ENCODE results near the gene ALMS1.
A peak's percentile ranks its signal among the peaks of the same experiment; 100 is the strongest.
"Not testable (repeated sequence)": the region's sequence is repeated elsewhere in the genome, so short reads cannot be mapped to it uniquely, and the experiment has no call there.

Gene ALMS1

DNA sequence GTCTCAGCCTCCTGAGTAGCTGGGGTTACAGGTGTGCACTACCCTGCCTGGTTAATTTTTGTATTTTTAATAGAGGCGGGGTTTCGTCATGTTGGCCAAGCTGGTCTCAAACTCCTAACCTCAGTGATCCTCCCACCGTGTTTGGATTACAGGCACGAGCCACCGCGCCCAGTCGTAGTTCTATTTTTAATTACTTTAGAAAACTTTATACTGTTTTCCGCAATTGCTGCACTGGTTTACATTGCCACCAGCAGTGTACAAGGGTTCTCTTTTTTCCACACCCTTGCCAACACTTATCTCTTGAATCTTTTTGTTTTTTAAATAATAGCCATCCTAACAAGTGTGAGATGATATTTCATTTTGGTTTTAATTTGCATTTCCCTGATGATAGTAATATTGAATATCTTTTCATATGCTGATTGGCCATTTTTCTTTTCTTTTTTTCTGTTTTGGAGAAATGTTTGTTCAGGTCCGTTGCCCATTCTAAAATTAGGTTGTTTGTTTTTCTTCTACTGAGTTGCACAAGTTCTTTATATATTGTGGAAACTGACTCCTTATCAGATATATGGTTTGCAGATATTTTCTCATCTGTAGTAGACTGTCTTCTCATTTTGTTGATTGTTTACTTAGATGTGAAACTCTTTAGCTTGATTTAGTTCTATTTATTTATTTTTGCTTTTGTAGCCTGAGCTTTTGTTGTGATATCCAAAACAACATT lies 16.9 kb downstream of the ALMS1 start:
- no peak for DNase-seq

DNA sequence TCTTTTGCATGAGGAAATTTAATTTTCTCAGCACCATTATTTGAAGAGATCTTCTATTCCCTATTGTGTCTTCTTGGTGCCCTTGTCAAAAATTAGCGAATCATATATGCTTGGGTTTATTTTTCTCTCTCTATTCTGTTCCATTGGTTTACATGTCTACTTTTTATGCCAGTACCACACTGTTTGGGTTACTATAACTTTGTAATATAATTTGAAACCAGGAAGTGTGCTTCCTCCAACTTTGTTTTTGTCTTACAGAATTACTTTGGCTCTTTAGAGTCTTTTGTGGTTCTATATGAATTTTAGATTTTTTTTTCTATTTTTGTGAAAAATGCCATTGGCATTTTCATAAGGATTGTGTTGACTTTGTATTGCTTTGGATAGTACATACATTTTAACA lies 17.6 kb downstream of the ALMS1 start:
- DNase-seq = no peak

DNA sequence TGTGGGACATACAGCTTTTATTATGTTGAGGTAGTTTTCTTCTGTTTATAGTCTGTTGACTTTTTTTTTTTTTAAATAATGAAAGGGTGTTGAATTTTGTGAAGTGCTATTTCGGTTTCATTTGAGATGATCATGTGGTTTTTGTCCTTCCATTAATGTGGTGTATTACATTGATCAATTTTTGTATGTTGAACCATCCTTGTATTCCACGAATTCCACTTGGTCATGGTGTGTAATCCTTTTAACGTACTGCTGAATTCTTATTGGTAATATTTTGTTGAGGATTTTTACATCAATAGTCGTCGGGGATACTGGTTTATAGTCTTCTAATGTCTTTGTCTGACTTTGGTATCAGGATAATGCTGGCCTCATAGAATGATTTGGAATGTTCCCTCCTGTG lies 18.8 kb downstream of the ALMS1 start:
- DNase-seq = no peak

DNA sequence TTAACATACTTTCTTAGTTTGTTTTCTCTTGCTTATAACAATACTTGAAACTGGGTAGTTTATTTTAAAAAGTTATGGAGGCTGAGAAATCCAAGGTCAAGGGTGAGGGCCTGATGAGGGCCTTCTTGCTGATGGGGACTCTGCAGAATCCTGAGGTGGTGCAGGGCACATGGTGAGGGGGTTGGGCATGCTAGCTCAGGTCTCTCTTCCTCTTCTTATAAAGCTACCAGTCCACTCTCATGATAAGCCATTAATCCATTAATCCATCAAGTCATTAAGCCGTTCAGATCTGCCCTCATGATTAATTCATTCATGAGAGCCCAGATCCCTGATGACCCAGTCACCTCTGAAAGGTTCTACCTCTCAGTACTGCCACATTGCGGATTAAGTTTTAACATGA lies 21.4 kb downstream of the ALMS1 start:
- no peak for DNase-seq

DNA sequence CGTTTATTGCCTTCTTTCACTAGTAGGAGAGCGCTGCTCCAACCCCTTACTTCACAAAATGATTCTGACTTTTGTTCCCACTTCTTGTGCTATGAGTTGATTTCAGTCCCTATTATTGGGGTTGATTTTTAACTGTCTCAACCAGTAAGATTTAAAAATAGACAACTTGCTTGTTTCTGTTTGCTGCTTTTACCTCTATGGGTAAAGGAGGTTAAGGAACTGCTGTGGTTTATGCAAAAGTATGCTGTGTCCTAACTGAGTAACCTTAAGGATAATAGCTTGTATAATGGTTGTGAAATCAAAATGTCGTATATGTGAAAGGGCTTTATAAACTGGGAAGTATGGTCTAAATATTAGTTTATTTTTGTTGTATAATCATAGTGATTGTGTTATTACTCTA lies 22.6 kb downstream of the ALMS1 start:
- no peak for DNase-seq

DNA sequence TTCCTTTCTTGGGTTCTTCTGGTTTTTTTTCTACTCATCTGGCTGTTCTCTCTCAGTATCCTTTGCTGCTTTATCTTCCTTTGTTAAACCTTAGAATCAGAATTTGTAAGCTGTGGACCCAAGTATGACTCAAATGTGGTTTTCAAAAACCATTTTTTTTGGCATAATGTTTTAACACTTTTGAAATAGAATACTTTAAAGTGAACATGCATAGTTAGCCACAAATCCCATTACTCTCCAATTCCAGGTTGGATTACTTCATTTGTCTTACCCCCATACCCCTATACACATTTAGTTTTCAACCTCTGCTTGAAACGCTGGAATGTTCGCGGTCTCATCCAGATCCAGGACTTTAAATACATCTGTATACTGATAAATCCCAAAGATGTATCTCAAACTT lies 29.1 kb downstream of the ALMS1 start:
- no peak for DNase-seq

DNA sequence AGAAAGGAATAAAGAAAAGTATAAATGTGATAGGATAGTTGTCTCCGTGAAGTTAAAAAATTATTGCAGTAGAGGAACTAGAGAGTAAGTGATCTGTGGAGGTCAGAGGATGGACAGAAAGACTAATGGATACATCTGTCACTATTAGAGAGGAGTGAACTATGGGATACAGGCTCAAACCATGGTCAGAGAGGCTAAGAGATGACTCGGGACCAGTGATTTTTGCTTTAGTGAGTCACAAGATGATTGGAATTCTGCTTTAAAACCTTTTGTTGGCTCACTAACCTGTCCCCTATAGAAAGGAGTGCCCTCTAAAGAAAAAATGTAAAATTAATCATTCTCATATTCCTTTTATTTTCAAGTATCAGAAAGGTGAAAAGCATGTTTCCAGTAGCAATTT lies 30.3 kb downstream of the ALMS1 start:
- no peak for DNase-seq

DNA sequence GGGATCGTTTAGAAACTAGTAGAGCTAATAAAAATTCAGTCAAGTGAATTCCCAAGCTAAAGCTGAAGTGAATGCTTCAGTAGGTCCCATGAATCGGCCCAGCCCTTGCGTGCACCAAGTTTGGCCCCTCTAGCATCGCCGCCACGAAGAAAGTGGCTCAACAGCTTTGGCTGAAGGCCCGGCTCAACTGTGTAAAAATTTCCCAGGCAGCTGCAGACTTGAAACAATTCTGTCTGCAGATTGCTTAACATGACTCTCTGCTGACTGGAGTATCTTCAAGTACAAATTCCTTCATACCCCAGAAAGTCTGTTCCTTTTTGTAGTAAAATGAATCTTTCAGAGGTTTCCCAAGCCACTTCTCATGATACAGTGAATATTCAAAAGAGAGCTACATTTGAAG lies 32.7 kb downstream of the ALMS1 start:
- no peak for DNase-seq

DNA sequence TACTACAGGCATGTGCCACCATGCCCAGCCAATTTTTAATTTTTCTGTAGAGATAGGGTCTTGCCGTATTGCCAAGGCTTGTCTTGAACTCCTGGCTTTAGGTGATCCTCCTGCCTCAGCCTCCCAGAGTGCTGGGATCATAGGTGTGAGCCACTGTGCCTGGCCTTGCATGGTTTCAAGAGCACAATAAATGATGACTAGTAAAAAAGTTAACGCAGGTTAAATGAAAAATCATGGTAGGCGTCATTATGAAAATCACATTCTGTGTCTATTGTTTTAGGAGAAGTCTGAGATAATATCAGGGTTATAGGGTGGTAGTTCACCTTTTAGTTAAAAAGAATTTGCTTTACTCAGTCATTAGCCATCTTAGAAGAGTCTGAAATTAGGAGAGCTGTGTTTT lies 38.3 kb downstream of the ALMS1 start:
- no peak for DNase-seq

DNA sequence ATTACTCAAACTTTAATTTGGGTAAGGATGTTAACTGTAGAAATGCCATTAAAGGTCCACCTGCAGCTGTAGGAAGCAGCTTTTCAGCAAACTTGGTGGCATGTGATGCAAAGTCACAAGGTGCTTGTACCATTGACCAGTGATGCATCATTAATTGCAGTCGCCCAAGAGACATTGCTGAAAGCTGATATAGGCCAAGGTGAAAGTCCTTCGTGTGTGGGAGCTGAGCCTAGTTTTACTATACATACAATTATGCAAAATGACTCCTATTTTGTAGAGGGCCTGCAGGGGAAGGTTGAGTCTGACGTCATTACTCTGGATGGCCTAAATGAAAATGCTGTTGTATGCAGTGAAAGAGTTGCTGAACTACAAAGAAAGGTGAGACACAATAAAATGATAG lies 40.5 kb downstream of the ALMS1 start:
- DNase-seq = peak; percentile 36

DNA sequence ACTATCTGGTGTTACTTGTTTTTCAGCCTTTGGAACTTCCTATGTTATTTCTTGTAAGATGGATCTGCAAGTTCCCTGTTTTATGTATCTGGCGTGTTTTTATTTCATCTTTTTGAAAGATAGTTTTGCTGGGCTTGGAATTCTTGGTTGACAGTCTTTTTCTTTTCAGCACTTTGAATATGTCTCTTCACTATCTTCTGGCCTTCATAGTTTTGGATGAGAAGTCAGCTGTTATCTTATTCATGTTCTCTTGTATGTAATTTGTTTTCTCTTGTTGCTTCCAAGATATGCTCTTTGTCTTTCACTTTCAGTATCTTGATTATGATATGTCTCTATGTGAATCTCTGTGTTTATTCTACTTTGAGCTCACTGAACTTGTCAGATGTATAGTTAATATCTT lies 50.4 kb downstream of the ALMS1 start:
- DNase-seq = no peak

DNA sequence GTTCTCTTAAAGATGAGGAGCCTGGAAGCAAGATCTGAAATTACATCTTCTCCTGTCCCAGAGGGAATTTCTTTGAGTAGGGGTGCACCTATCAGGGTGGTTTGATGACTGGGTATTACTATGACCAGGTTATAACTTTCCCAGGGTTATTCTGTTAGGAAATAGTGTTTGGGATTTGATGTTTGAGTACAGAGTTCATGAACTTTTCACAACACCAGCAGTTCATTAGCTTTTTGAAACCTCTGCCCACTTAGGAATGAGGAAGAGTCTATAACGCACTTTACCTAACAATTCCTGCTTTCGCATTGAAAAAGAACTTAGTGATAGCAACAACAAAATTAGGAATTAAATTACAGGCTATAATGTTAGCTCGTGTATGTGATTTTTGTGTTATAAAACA lies 58.6 kb downstream of the ALMS1 start:
- no peak for DNase-seq

DNA sequence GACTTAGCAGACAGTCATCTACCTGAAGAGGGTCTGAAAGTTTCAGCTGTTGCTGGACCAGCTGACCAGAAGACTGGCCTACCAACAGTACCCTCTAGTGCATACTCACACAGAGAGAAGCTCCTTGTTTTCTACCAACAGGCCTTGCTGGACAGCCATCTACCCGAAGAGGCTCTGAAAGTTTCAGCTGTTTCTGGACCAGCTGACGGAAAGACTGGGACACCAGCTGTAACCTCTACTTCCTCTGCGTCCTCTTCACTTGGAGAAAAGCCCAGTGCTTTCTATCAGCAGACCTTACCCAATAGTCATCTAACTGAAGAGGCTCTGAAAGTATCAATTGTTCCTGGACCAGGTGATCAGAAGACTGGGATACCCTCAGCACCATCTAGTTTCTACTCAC lies 63.2 kb downstream of the ALMS1 start:
- no peak for DNase-seq

DNA sequence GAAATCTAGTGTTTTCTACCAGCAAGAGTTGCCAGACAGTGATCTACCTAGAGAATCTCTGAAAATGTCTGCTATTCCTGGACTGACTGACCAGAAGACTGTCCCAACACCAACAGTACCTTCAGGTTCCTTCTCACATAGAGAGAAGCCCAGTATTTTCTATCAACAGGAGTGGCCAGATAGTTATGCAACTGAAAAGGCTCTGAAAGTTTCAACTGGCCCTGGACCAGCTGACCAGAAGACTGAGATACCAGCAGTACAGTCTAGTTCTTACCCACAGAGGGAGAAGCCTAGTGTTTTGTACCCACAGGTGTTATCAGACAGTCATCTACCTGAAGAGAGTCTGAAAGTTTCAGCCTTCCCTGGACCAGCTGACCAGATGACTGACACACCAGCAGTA lies 63.8 kb downstream of the ALMS1 start:
- DNase-seq = no peak

DNA sequence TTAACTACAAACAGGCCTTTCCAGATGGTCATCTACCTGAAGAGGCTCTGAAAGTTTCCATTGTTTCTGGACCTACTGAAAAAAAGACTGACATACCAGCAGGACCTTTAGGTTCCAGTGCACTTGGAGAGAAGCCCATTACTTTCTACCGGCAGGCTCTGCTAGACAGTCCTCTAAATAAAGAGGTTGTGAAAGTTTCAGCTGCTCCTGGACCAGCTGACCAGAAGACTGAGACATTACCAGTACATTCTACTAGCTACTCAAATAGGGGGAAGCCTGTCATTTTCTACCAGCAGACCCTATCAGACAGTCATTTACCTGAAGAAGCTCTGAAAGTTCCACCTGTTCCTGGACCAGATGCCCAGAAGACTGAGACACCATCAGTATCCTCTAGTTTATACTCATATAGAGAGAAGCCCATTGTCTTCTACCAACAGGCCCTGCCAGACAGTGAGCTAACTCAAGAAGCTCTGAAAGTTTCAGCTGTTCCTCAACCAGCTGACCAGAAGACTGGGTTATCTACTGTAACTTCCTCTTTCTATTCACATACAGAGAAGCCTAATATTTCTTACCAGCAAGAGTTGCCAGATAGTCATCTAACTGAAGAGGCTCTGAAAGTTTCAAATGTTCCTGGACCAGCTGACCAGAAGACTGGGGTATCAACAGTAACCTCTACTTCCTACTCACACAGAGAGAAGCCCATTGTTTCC lies 65.8 kb downstream of the ALMS1 start:
- no peak for DNase-seq

DNA sequence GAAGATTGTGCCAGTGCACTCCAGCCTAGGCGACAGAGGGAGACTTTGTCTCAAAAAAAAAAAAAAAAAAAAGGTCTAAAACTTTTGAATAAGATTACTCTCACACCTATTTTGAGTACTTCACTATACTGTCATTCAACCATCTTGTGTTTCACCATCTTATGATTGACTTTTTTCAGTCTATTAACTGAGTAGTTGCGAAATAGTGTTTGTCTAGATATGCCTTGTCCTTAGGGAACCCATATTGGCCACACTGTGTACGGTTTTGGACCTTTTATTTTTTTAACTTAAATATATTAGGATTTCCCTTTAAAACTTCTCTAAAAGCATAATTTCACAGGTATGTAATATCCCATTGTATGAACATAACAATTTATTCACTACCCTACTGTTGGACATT lies 72.3 kb downstream of the ALMS1 start:
- DNase-seq = no peak

DNA sequence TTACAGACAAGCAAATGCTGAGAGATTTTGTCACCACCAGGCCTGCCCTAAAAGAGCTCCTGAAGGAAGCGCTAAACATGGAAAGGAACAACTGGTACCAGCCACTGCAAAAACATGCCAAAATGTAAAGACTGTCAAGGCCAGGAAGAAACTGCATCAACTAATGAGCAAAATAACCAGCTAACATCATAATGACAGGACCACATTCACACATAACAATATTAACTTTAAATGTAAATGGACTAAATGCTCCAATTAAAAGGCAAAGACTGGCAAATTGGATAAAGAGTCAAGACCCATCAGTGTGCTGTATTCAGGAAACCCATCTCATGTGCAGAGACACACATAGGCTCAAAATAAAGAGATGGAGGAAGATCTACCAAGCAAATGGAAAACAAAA lies 76.8 kb downstream of the ALMS1 start:
- not testable (repeated sequence) for DNase-seq

DNA sequence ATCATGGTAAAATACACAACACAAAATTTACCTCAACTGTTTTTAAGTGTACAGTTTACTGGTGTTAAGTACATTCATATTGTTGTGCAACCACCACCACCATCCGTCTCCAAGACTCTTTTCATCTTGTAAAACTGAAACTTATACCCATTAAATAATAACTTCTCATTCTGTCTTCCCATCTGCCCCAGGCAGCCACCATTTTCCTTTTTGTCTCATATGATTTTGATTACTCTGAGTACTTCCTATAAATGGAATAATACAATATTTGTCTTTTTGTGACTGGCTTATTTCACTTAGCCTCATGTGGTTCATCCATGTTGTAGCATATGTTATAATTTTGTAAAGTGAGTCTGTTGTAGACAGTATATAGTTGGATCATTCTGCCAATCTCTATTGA lies 82.7 kb downstream of the ALMS1 start:
- no peak for DNase-seq

DNA sequence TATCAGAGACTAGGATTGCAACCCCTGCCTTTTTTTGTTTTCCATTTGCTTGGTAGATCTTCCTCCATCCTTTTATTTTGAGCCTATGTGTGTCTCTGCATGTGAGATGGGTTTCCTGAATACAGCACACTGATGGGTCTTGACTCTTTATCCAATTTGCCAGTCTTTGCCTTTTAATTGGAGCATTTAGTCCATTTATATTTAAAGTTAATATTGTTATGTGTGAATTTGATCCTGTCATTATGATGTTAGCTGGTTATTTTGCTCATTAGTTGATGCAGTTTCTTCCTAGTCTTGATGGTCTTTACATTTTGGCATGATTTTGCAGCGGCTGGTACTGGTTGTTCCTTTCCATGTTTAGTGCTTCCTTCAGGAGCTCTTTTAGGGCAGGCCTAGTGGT lies 98.2 kb downstream of the ALMS1 start:
- not testable (repeated sequence) for DNase-seq

DNA sequence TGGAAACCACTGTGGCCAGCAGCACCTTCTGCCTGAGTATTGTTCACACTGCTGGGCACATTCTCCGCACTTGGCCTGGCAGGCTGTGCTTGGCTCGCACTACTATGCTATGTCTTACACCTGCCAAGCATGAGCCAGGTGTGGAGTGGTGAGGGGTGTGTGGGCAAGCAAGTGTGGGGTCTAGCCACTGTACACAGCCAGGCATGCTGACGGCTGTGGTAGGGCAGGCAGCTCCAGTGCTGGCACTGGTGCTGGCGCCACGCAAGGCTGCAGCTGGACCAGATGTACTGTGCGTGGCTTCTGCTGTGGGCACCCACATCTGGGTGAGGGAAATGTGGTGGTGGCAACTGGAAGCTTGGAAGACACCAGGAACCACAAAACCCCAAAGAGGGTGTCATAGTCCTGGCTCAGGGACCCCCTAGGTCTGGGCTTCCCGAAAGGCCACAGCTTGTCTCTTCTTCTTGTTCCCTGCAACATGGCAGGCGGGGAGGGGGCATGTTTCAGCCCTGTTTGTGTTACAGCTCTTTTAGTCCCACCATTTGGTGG lies 101.5 kb downstream of the ALMS1 start:
- DNase-seq = no peak

DNA sequence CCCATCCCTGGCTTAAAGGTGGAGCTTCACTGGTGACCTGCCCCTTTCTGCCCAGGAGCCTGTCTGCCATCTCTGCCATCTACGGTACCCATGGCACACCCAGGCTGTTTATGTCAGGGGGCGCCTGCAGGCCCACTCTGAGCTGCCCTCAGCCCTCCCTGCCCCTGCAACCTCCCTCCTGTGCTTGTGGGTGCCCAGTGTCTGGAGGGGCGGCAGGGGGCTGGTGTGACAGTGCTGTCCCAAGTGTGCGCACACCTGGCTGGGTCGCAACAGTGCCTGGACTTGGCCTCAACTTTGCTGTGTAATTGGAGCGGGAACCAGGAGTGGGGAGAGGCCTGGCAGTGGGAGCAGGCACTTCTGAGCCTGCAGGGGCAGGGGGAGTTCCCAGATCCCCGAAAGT lies 102.4 kb downstream of the ALMS1 start:
- no peak for DNase-seq

DNA sequence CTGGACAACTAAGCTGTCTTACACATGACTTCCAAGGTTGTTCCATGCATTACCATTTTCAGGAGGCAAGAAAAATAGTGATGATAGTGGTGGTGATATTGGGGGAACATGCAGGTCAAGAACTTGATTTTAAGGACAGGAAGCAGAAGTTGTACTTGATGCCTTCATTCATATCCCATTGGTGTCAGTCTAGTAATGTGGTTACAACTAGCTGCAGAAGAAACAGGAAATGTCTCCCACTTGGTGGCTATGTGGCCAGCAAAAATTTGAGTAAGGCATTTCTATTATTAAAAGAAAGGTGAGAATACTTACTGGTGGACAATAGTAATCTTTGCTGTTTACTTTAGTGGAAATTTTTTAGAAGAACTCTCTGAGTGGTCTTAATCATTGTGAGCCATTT lies 103.4 kb downstream of the ALMS1 start:
- no peak for DNase-seq

DNA sequence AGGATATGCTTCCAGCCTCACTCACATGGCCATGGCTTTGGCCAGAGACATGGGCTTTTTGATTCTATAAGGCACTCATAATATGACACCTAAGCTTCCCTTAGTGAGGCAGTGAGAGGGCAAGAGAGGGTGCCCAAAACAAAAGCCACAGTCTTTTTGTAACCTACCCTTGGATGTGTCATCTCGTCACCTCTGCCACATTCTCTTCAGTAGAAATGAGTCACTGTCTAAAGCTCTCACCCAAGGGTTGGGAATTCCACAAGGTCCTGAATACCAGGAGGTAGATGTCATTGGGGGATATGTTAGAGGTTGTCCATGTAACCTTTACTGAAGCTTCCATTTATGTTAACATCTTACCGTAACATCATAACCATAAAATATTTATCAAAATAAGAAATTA lies 108.4 kb downstream of the ALMS1 start:
- no peak for DNase-seq

DNA sequence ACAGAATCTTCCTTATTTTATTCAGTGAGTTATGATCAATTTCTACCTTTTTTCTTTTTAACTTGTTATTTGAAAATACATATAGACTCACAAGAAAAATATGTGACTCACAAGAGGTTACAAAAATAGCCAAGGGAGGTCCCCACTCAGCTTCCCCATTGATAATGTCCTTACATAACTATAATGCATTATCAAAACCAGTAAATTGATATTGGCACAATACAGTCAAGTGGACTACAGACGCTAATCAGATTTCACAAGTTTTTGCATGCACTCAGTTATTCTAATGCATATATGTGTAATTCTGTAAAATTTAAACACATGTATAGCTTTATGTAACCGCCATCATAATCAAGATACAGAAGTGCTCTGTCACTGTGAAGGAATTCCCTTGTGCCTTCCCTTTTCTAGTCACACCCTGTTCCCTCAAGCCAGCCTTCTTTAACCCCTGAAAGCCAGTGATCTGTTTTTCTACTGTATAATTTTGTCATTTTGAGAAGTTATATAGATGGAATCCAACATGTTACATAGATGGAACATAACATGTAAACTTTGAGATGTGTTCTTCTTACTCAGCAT lies 118.4 kb downstream of the ALMS1 start:
- DNase-seq = no peak
